D721Med (cell line): ENCODE measurements around the gene NUAK2.

Source experiments
- DNase-seq: peaks from one replicate; pipeline ENCODE4 v3.0.0; 2011; ENCODE audit warnings: low spot score; ENCODE audit not compliant: insufficient read length
- FAIRE-seq: peaks from 2 replicates; lab custom pipeline; 2011; peaks lifted over from hg19 to GRCh38; lab: Jason Lieb, UNC
- TF ChIP-seq, protein P1 (sequence below): IDR thresholded peaks from 2 replicates; pipeline ENCODE4 v1.5.1; 2012; ENCODE audit warnings: mild to moderate bottlenecking, control low read depth; ENCODE audit not compliant: insufficient read depth; ENCODE audit errors: missing control alignments

The NUAK2 gene

GRCh38 chr1:205346956-205347574 lies 25.5 kb upstream of the NUAK2 start:
- FAIRE-seq (peak; percentile 25), DNase-seq (no peak)
- TF ChIP-seq, protein P1, sequence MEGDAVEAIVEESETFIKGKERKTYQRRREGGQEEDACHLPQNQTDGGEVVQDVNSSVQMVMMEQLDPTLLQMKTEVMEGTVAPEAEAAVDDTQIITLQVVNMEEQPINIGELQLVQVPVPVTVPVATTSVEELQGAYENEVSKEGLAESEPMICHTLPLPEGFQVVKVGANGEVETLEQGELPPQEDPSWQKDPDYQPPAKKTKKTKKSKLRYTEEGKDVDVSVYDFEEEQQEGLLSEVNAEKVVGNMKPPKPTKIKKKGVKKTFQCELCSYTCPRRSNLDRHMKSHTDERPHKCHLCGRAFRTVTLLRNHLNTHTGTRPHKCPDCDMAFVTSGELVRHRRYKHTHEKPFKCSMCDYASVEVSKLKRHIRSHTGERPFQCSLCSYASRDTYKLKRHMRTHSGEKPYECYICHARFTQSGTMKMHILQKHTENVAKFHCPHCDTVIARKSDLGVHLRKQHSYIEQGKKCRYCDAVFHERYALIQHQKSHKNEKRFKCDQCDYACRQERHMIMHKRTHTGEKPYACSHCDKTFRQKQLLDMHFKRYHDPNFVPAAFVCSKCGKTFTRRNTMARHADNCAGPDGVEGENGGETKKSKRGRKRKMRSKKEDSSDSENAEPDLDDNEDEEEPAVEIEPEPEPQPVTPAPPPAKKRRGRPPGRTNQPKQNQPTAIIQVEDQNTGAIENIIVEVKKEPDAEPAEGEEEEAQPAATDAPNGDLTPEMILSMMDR = no peak

GRCh38 chr1:205345761-205346160 lies 24.2 kb upstream of the NUAK2 start:
- TF ChIP-seq, protein P1 = no peak
- FAIRE-seq (no peak), DNase-seq (no peak)

- DNase-seq (no peak), FAIRE-seq (peak; percentile 71)
- TF ChIP-seq, protein P1 = no peak
These were observed 22.8 kb upstream of the NUAK2 start for GRCh38 chr1:205344066-205344928.

- FAIRE-seq (no peak), DNase-seq (no peak)
- TF ChIP-seq, protein P1 = no peak
These were observed 22.0 kb upstream of the NUAK2 start for GRCh38 chr1:205343431-205344065.

- DNase-seq = no peak
These were observed 21.4 kb upstream of the NUAK2 start for GRCh38 chr1:205342986-205343385.

GRCh38 chr1:205340676-205341075 lies 19.1 kb upstream of the NUAK2 start:
- DNase-seq (no peak), FAIRE-seq (no peak)
- TF ChIP-seq, protein P1 = no peak

More at GRCh38 chr1:205342986-205343385, 21.4 kb upstream of the NUAK2 start:
- no peak for FAIRE-seq
- TF ChIP-seq, protein P1 = no peak
